GM12872 (cell line): ENCODE results near the gene GRIFIN.

Experiments used
- TF ChIP-seq, protein P1 (sequence below): IDR thresholded peaks from 3 replicates; pipeline ENCODE4 v1.5.1; 2011; ENCODE audit warnings: low read depth, mild to moderate bottlenecking, low read length, moderate library complexity; ENCODE audit not compliant: insufficient read depth

GRIFIN gene

GRCh38 chr7:2494191-2495130 is 18.3 kb upstream of the GRIFIN start:
- TF ChIP-seq, protein P1, sequence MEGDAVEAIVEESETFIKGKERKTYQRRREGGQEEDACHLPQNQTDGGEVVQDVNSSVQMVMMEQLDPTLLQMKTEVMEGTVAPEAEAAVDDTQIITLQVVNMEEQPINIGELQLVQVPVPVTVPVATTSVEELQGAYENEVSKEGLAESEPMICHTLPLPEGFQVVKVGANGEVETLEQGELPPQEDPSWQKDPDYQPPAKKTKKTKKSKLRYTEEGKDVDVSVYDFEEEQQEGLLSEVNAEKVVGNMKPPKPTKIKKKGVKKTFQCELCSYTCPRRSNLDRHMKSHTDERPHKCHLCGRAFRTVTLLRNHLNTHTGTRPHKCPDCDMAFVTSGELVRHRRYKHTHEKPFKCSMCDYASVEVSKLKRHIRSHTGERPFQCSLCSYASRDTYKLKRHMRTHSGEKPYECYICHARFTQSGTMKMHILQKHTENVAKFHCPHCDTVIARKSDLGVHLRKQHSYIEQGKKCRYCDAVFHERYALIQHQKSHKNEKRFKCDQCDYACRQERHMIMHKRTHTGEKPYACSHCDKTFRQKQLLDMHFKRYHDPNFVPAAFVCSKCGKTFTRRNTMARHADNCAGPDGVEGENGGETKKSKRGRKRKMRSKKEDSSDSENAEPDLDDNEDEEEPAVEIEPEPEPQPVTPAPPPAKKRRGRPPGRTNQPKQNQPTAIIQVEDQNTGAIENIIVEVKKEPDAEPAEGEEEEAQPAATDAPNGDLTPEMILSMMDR, result no peak

GRCh38 chr7:2493205-2494164 is 17.3 kb upstream of the GRIFIN start:
- TF ChIP-seq, protein P1, result no peak

GRCh38 chr7:2492038-2492437 is 15.8 kb upstream of the GRIFIN start:
- TF ChIP-seq, protein P1, result no peak

GRCh38 chr7:2490181-2490651 is 14.0 kb upstream of the GRIFIN start:
- TF ChIP-seq, protein P1, result no peak

GRCh38 chr7:2488681-2489080 is 12.5 kb upstream of the GRIFIN start:
- TF ChIP-seq, protein P1, result no peak

DNA sequence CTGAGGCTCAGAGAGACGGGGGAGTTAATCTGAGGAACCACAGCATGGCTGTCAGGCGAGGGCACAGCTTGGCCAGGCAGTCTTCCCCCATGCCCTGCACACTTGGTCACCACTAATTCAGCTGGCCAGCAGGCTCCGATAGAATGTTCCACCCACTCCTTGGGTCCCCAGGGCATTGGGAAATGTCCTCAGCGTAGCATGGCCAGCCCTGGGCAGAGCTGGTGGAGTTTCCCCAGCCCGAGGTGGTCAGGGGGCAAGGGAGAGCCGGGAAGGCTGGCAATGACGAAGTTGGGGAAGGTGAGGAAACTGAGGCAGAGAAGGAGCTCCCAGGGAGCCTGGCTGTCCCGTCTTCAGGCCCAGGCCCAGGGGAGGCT is 12.1 kb upstream of the GRIFIN start:
- TF ChIP-seq, protein P1, result no peak
